ENCODE data around the gene SIL1.

Gene SIL1

GRCh38 chr5:138981131-138981530 is 217.0 kb downstream of the SIL1 start:
- Histone ChIP-seq H3K4me1 (ENCODE audit: control insufficient read depth in 5 of 5, insufficient read depth in 5 of 5, low read length in 5 of 5) (peaks cover 3 to 16% (median 8%) of the 10 kb centered on the region in 5 donors), H3K36me3 (ENCODE audit: control insufficient read depth in 5 of 5, insufficient read depth in 5 of 5, low read length in 5 of 5) (peaks cover 0 to 6% (median 2%) of the 10 kb centered on the region in 5 donors), H3K4me3 (ENCODE audit: low read depth in 1 of 5, low read length in 5 of 5) (no peak overlapping the region), H3K27ac (ENCODE audit: low read depth, low read length) (no peak overlapping the region), H3K27me3 (ENCODE audit: control insufficient read depth in 5 of 5, insufficient read depth in 4 of 5, low read length in 5 of 5) (no peaks in the 10 kb centered on the region), H3K9me3 (ENCODE audit: control insufficient read depth in 5 of 5, low read length in 5 of 5) (no peaks in the 10 kb centered on the region), H3K9ac (ENCODE audit: low read length in 5 of 5) (no peak overlapping the region)

DNA sequence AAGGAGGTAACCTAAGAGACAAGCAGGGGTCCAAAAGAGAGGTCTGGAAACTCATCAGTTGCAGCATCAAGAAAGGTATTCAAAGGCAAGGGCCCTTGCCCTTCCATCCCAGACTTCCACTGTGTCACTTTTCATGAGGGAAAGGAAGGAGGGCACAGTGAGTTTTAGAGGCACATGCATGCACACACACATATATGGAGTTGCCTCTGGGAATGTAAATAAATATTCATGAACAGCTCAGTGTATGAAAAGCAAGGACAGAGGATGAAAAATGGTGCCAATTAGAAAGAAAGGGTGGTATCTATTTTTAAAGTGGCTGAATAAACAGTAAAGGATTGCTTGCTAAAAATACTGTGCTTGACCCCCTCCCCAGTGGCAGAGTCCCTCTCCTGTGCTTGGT is 217.7 kb downstream of the SIL1 start:
- Histone ChIP-seq H3K9ac (ENCODE audit: low read length in 5 of 5) (no peak overlapping the region), H3K4me1 (ENCODE audit: control insufficient read depth in 5 of 5, insufficient read depth in 5 of 5, low read length in 5 of 5) (peaks cover 3 to 14% (median 10%) of the 10 kb centered on the region in 5 donors), H3K36me3 (ENCODE audit: control insufficient read depth in 5 of 5, insufficient read depth in 5 of 5, low read length in 5 of 5) (peaks cover 0 to 6% (median 2%) of the 10 kb centered on the region in 5 donors), H3K9me3 (ENCODE audit: control insufficient read depth in 5 of 5, low read length in 5 of 5) (no peaks in the 10 kb centered on the region), H3K4me3 (ENCODE audit: low read depth in 1 of 5, low read length in 5 of 5) (no peak overlapping the region), H3K27me3 (ENCODE audit: control insufficient read depth in 5 of 5, insufficient read depth in 4 of 5, low read length in 5 of 5) (no peaks in the 10 kb centered on the region), H3K27ac (ENCODE audit: low read depth, low read length) (no peak overlapping the region)

DNA sequence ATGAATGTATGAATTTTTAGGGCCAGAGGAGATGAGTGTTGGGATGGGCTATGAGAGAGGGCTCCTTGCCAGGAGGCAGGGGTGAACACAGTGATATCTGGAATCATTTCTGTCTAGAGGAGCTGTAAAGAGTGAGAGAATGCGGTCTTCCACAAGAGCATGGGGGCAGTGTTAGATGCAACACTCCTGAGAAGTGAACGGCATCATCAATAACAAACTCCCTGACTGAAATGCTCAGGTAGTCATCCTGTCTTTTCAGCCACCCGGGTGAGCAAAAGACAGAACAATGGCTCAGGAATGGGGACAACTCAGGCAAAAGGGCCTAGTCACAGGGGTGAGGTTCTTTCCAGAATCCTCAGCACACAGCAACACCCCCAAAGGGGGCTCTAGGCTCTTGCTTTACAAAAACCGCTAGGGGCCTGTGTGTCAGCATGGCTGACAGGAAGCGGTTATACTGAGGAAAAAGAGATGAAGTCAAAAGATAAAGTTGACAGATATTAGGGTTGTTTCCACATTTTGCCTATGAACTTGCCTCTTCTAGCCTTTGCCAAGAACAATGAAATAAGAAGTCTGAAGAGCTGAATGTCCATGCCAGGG is 218.4 kb downstream of the SIL1 start:
- Histone ChIP-seq H3K4me1 (ENCODE audit: control insufficient read depth in 5 of 5, insufficient read depth in 5 of 5, low read length in 5 of 5) (peaks cover 6 to 17% (median 17%) of the 10 kb centered on the region in 5 donors), H3K36me3 (ENCODE audit: control insufficient read depth in 5 of 5, insufficient read depth in 5 of 5, low read length in 5 of 5) (peaks cover 0 to 6% (median 2%) of the 10 kb centered on the region in 5 donors), H3K27me3 (ENCODE audit: control insufficient read depth in 5 of 5, insufficient read depth in 4 of 5, low read length in 5 of 5) (no peaks in the 10 kb centered on the region), H3K27ac (ENCODE audit: low read depth, low read length) (no peak overlapping the region), H3K9me3 (ENCODE audit: control insufficient read depth in 5 of 5, low read length in 5 of 5) (no peaks in the 10 kb centered on the region), H3K9ac (ENCODE audit: low read length in 5 of 5) (no peak overlapping the region), H3K4me3 (ENCODE audit: low read depth in 1 of 5, low read length in 5 of 5) (no peak overlapping the region)

DNA sequence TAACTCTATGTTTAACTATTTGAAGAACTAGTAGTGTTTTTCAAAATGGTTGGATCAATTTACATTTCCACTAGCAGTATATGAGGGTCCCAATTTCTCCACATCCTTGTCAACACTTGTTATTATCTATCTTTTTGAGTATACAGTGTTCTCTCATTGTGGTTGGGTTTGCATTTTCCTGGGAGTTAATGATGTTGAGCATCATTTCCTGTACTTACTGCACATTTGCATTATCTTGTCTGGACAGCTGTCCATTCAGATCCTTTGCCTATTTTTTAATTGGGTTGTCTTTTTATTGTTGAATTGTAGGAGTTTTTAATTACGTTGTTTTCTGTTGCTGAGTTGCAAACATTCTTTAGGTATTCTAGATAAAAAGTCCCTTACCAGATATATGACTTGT is 219.6 kb downstream of the SIL1 start:
- Histone ChIP-seq H3K9ac (ENCODE audit: low read length in 5 of 5) (no peak overlapping the region), H3K36me3 (ENCODE audit: control insufficient read depth in 5 of 5, insufficient read depth in 5 of 5, low read length in 5 of 5) (peaks cover 0 to 2% (median 0%) of the 10 kb centered on the region in 5 donors), H3K27me3 (ENCODE audit: control insufficient read depth in 5 of 5, insufficient read depth in 4 of 5, low read length in 5 of 5) (no peaks in the 10 kb centered on the region), H3K4me3 (ENCODE audit: low read depth in 1 of 5, low read length in 5 of 5) (no peak overlapping the region), H3K27ac (ENCODE audit: low read depth, low read length) (no peak overlapping the region), H3K4me1 (ENCODE audit: control insufficient read depth in 5 of 5, insufficient read depth in 5 of 5, low read length in 5 of 5) (peaks cover 7 to 28% (median 19%) of the 10 kb centered on the region in 5 donors), H3K9me3 (ENCODE audit: control insufficient read depth in 5 of 5, low read length in 5 of 5) (no peaks in the 10 kb centered on the region)

DNA sequence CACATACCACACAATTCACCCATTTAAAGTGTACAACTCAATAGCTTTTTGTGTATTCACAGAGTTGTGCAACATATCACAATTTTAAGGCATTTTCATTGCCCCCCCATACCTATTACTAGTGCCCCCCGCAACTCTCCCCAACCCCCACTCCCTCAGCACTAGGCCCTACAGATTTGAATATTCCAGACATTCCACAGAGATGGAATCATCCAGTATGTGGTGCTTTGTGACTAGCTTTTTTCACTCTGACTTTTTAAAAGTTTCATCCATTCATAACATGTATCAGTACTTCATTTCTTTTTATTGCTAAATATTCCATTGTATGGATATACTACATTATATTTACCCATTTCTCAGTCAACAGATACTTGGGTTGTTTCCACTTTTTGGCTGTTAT is 220.1 kb downstream of the SIL1 start:
- Histone ChIP-seq H3K36me3 (ENCODE audit: control insufficient read depth in 5 of 5, insufficient read depth in 5 of 5, low read length in 5 of 5) (no peaks in the 10 kb centered on the region), H3K4me3 (ENCODE audit: low read depth in 1 of 5, low read length in 5 of 5) (no peak overlapping the region), H3K4me1 (ENCODE audit: control insufficient read depth in 5 of 5, insufficient read depth in 5 of 5, low read length in 5 of 5) (peaks cover 7 to 28% (median 19%) of the 10 kb centered on the region in 5 donors), H3K27ac (ENCODE audit: low read depth, low read length) (no peak overlapping the region), H3K27me3 (ENCODE audit: control insufficient read depth in 5 of 5, insufficient read depth in 4 of 5, low read length in 5 of 5) (no peaks in the 10 kb centered on the region), H3K9ac (ENCODE audit: low read length in 5 of 5) (no peak overlapping the region), H3K9me3 (ENCODE audit: control insufficient read depth in 5 of 5, low read length in 5 of 5) (no peaks in the 10 kb centered on the region)

DNA sequence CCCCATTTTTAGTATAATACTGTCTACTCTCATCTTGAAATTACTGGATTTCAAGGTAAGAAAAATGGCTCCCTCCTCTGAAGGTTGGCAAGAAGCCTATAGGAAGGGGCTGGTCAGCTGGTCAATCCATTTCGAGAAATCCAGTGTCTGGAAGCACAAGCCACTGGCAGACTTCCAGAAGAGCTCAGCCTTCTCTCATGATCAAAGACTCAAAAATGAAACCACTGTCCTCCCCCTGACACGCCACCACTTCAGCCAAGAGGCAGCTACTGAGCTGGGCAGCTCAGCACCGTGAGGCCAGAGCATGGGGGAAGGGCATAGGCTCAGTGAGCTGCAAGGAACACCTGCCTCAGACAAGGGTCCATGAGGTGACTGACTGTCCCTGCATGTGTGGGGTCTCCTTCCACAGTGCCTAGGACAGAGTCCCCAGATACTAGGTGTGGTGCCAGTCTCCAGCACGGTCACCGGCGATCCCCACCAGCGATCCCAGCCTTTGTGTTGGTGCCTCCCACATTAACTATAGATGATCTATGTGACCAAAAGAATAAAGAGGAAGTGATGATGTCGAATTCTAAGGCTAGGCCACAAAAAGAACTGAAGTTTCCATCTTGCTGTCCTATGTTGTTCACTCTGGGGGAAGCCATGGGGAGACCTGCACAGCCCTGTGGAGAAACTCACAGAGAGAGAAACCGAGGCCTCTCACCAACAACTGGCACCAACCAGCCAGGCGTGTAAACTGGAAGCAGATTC is 222.9 kb downstream of the SIL1 start:
- H3K27ac ChIP-seq (ENCODE audit: low read depth, low read length) = peak overlapping the region; percentile 42
- no peaks in the 10 kb centered on the region for H3K9me3 ChIP-seq (ENCODE audit: control insufficient read depth in 5 of 5, low read length in 5 of 5)
- no peaks in the 10 kb centered on the region for H3K27me3 ChIP-seq (ENCODE audit: control insufficient read depth in 5 of 5, insufficient read depth in 4 of 5, low read length in 5 of 5)
- peaks cover 6 to 34% (median 28%) of the 10 kb centered on the region in 5 donors for H3K4me1 ChIP-seq (ENCODE audit: control insufficient read depth in 5 of 5, insufficient read depth in 5 of 5, low read length in 5 of 5)
- H3K4me3 ChIP-seq (ENCODE audit: low read depth in 1 of 5, low read length in 5 of 5) = no peak overlapping the region
- H3K9ac ChIP-seq (ENCODE audit: low read length in 5 of 5) = no peak overlapping the region
- no peaks in the 10 kb centered on the region for H3K36me3 ChIP-seq (ENCODE audit: control insufficient read depth in 5 of 5, insufficient read depth in 5 of 5, low read length in 5 of 5)

- no peaks in the 10 kb centered on the region for H3K9me3 ChIP-seq (ENCODE audit: control insufficient read depth in 5 of 5, low read length in 5 of 5)
- H3K9ac ChIP-seq (ENCODE audit: low read length in 5 of 5) = no peak overlapping the region
- no peaks in the 10 kb centered on the region for H3K36me3 ChIP-seq (ENCODE audit: control insufficient read depth in 5 of 5, insufficient read depth in 5 of 5, low read length in 5 of 5)
- peak overlapping the region; percentile 42 for H3K27ac ChIP-seq (ENCODE audit: low read depth, low read length)
- peak overlapping the region in 1 of 5 donors; percentile 1 for H3K4me3 ChIP-seq (ENCODE audit: low read depth in 1 of 5, low read length in 5 of 5)
- peaks cover 6 to 34% (median 28%) of the 10 kb centered on the region in 5 donors for H3K4me1 ChIP-seq (ENCODE audit: control insufficient read depth in 5 of 5, insufficient read depth in 5 of 5, low read length in 5 of 5)
- no peaks in the 10 kb centered on the region for H3K27me3 ChIP-seq (ENCODE audit: control insufficient read depth in 5 of 5, insufficient read depth in 4 of 5, low read length in 5 of 5)
These were observed 223.7 kb downstream of the SIL1 start for GRCh38 chr5:138974227-138975063.

DNA sequence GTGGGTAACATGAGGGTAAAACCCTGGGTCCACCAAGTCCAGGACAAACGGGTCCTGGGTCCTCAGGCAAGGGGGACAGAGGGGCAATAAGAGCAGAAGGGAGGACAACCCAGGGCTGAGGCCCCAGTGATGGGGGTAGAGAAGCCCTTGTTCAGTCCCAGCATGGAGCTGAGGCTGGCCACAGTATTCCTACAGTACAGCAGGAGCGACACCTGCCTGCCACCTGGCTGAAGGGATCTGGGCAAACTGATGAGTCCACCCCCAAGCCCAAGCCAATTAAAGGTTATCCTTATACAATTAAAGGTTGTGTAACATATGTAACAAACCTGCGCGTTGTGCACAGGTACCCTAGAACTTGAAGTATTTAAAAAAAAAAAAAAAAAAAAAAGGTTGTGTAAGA is 225.3 kb downstream of the SIL1 start:
- Histone ChIP-seq H3K9ac (ENCODE audit: low read length in 5 of 5) (no peak overlapping the region), H3K4me1 (ENCODE audit: control insufficient read depth in 5 of 5, insufficient read depth in 5 of 5, low read length in 5 of 5) (peaks cover 6 to 34% (median 28%) of the 10 kb centered on the region in 5 donors), H3K4me3 (ENCODE audit: low read depth in 1 of 5, low read length in 5 of 5) (no peak overlapping the region), H3K36me3 (ENCODE audit: control insufficient read depth in 5 of 5, insufficient read depth in 5 of 5, low read length in 5 of 5) (no peaks in the 10 kb centered on the region), H3K9me3 (ENCODE audit: control insufficient read depth in 5 of 5, low read length in 5 of 5) (no peaks in the 10 kb centered on the region), H3K27me3 (ENCODE audit: control insufficient read depth in 5 of 5, insufficient read depth in 4 of 5, low read length in 5 of 5) (no peaks in the 10 kb centered on the region), H3K27ac (ENCODE audit: low read depth, low read length) (no peak overlapping the region)

DNA sequence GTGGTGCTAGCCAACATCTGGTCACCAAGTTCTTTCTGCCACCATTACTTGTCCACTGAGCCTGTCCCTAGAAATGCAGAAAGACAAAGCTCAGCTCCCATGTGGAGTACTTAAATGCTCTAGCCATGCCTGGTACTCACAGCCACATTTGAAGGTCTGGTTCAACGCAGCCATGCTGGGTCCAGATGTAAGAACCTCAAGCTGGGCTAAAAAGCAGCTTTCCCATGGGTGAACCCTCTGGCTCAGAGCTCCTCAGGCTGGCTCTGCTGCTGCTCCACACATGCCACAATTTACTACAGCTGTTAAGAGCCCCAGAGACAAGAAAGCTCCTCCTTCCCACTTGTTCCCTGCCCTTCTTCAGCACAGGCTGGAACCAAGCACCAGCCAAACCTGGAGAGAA is 225.9 kb downstream of the SIL1 start:
- H3K4me1 ChIP-seq (ENCODE audit: control insufficient read depth in 5 of 5, insufficient read depth in 5 of 5, low read length in 5 of 5) = peaks cover 6 to 34% (median 28%) of the 10 kb centered on the region in 5 donors
- no peak overlapping the region for H3K27ac ChIP-seq (ENCODE audit: low read depth, low read length)

More for the DNA sequence above, 225.9 kb downstream of the SIL1 start:
- H3K9ac ChIP-seq (ENCODE audit: low read length in 5 of 5) = no peak overlapping the region
- no peaks in the 10 kb centered on the region for H3K9me3 ChIP-seq (ENCODE audit: control insufficient read depth in 5 of 5, low read length in 5 of 5)
- no peaks in the 10 kb centered on the region for H3K36me3 ChIP-seq (ENCODE audit: control insufficient read depth in 5 of 5, insufficient read depth in 5 of 5, low read length in 5 of 5)
- no peaks in the 10 kb centered on the region for H3K27me3 ChIP-seq (ENCODE audit: control insufficient read depth in 5 of 5, insufficient read depth in 4 of 5, low read length in 5 of 5)
- no peak overlapping the region for H3K4me3 ChIP-seq (ENCODE audit: low read depth in 1 of 5, low read length in 5 of 5)

Measured in subcutaneous abdominal adipose tissue (tissue), 5 donors.